ENCODE data around the gene ANXA7.

DNA sequence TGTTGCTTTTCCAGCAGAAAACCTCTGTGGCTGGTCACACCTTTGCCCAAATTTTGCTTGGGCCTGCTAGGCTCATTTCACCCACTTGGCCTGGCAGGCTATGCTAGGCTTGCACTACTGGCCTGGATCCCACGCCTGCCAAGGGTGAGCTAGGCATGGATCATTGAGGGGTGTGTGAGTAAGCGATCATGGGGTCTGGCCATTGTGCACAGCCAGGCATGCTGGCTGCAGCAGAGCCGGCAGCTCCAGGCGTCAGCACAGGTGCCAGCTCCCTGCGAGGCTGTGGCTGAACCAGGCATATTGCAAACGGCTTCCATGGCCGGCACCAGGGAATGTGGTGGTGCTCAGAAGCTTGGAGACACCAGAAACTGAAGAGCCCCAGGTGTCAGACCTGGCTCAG, 74.4 kb downstream of the ANXA7 start:
- no peak for TF ChIP-seq CTCF (conservative IDR thresholded peaks at IDR 0.05; ENCODE audit: low read length)
- TF ChIP-seq EZH2phosphoT487 (IDR thresholded peaks at IDR 0.05; ENCODE audit: borderline replicate concordance), result no peak

All from Loucy (cell line).